Activated naive CD8-positive, alpha-beta T cell treated with anti-CD3 and anti-CD28 coated beads, Interleukin-2, amount 10 ng/mL, durations not matched to agents 7 days and 5 days (primary cell): ENCODE results near the gene KANSL3. TPM values are rescaled to one million over a fixed set of nuclear protein-coding genes. Genes with fewer than 3 reads are reported as not detected.

Source experiments
- ATAC-seq: fragments of 150-1000 bp; cut with Tn5 transposase; one replicate; pipeline ENCODE4 v1.10.0; 2021; ENCODE audit warnings: low read depth, moderate library complexity
- POLR2A ChIA-PET: fragments of 350-600 bp; sonication (Branson Sonifier 250); formaldehyde crosslinking; loops from one replicate; lab custom pipeline; 2021; ENCODE audit warnings: antibody characterized with exemption; lab: Charles Lee
- DNase-seq: peaks from one replicate; pipeline ENCODE4 v3.0.0; 2021
- H3K27ac Mint-ChIP-seq: one replicate; pipeline ENCODE4 v1.8.0; 2022; ENCODE audit warnings: mild to moderate bottlenecking, mixed read lengths
- H3K27me3 Mint-ChIP-seq: one replicate; pipeline ENCODE4 v1.8.0; 2022; ENCODE audit warnings: mild to moderate bottlenecking, moderate library complexity, mixed read lengths
- H3K36me3 Mint-ChIP-seq: one replicate; pipeline ENCODE4 v1.8.0; 2021; ENCODE audit warnings: mild to moderate bottlenecking, mixed read lengths
- H3K4me1 Mint-ChIP-seq: one replicate; pipeline ENCODE4 v1.8.0; 2021; ENCODE audit warnings: mixed read lengths
- H3K4me3 Mint-ChIP-seq: one replicate; pipeline ENCODE4 v1.8.0; 2022; ENCODE audit warnings: mild to moderate bottlenecking, moderate library complexity, mixed read lengths
- H3K9me3 Mint-ChIP-seq: one replicate; pipeline ENCODE4 v1.8.0; 2021; ENCODE audit warnings: mixed read lengths
- total RNA-seq, 2 experiments: library from RNA; stranded (reverse); gene quantifications; one replicate each; pipeline ENCODE4 v1.2.3, GENCODE V29; 2021

KANSL3 gene
- total RNA-seq: 10 to 100 TPM; 63.8 to 69.6 TPM

DNA sequence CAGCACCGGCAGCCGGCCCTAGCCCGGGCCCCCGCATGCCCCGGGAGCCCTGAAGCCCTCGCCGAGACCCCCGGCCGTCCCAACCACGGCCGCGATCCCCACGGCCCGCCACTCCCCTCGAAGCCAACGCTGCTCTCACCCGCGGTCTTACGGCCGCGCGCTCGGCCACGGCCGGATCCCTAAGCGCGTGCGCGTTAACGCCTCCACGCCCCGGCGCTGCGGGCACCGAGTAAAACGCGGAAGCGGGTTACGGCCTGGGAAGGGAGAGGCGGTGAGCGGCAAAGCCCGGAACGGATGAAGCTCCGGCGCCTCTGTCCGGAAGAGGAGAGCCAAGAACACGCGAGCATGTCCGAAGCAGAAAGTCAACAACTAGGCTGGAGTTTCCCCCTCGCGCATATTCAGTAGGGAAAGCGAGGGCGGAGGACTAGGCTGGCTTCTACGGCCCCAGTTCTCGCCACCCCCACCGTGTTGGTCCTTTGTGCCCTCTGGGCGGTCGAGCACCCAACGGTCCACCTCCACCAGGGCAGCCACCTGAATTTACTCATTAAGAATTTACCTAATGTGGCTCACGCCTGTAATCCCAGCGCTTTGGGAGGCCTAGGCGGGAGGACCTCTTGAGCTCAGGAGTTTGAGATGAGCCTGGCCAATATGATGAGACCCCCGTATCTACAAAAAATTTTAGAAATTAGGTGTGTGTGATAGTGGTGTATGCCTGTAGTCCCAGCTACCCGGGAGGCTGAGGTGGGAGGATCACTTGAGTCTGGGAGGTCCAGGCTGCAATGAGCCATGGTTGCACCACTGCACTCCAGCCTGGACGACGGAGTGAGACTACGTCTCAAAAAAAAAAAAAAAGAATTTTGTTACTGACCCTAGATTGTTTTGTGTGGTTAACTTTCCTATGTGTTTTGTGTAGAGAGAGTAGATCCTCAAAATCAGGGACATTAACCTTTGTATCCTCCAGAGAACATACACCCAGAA lies at the start of gene KANSL3:
Gene KANSL3 (minus strand): TSS at position 169 of the 978 bp plus-strand sequence. CDS start 1,177 bp downstream, outside the sequence.
- H3K9me3 Mint-ChIP-seq: no peaks in the 10 kb centered on the region

DNA sequence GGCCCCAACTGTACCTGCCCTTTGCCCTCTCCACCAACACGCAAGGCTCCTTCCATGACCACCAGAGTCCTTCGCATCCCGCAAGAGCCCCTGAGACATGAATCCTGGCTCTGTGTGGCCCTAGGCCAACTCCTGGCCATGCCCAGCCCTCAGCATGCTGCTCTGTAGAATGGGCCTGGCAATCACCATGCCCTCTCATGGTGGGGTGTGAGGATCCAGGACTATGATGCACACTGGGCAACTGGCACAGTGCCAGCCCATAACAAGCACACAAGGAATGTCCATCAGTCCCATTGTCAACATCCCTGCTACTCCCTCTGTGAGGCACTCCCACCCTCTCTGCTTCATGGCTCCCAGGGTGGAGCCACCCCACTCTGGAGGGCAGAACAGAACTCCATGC lies 49.2 kb upstream of the KANSL3 start:
- Mint-ChIP-seq H3K27me3 (no peaks in the 10 kb centered on the region), H3K4me1 (no peaks in the 10 kb centered on the region), H3K4me3 (no peak overlapping the region), H3K9me3 (no peaks in the 10 kb centered on the region), H3K36me3 (no peaks in the 10 kb centered on the region), H3K27ac (no peak overlapping the region)
- DNase-seq: no peak
- POLR2A ChIA-PET: interaction anchor here (0.5 kb wide), 1 partner anchor 143 kb away, joined by 3 read pairs; no protein-coding TSS in a partner anchor
- no peak for ATAC-seq

More for the DNA sequence above, at the start of gene KANSL3:
- H3K4me1 Mint-ChIP-seq: peaks cover 32% of the 10 kb centered on the region
- H3K36me3 Mint-ChIP-seq: peaks cover 22% of the 10 kb centered on the region
- peak; percentile 82 for ATAC-seq
- H3K27ac Mint-ChIP-seq: peak within 1 kb of the TSS; percentile 90
- H3K4me3 Mint-ChIP-seq: peak within 1 kb of the TSS; percentile 94
- POLR2A ChIA-PET: interaction anchor here (0.6 to 3.0 kb wide), 9 partner anchors 11 to 125 kb away, joined by 3 to 11 read pairs (median 3); partner anchors contain the start of gene CNNM4
- H3K27me3 Mint-ChIP-seq: peaks cover 9% of the 10 kb centered on the region
- DNase-seq: peak; percentile 95

DNA sequence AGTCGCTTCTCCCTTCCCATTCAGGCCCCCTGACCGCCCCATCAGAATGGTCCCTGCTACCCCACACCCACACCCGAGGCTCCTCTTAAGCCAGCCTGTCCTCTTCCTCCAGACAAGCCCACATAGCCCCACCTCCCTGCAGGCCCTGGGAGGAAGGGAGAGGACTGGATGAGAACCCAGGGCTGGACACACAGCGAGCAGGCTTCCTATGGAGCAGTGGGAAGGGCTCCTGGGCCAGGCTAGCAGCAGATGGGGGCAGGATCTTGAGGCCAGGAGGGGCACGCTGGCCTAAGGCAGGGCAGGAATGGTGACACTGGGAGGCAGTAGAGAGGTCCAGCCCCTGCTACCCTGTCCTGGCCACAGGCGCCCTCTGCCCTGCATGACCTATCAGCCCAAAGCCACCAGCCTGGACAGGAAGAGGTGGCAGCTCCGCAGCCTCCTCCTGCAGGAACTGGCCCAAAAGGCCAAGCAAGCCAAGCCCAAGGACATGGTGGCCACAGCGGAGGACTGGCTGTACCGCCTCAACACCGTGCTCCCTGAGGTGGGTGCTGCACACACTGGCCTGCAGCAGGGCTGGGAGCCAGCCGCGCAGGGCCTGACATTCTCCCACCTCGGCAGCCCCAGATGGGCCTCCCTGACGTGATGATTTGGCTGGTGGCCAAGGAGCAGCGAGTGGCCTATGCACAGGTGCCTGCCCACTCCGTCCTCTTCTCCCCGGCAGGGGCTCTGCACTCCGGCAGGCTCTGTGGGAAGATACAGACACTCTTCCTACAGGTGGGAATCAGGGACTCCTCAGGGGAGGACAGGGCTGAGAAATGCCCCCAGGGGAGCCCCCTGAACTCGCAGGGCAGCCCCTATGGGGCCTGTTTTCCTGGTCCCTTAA lies 47.7 kb upstream of the KANSL3 start:
- Mint-ChIP-seq H3K9me3 (no peaks in the 10 kb centered on the region), H3K4me1 (no peaks in the 10 kb centered on the region), H3K4me3 (no peak overlapping the region), H3K27ac (no peak overlapping the region), H3K36me3 (no peaks in the 10 kb centered on the region), H3K27me3 (no peaks in the 10 kb centered on the region)
- POLR2A ChIA-PET: no interaction called here
- DNase-seq (no peak), ATAC-seq (no peak)

DNA sequence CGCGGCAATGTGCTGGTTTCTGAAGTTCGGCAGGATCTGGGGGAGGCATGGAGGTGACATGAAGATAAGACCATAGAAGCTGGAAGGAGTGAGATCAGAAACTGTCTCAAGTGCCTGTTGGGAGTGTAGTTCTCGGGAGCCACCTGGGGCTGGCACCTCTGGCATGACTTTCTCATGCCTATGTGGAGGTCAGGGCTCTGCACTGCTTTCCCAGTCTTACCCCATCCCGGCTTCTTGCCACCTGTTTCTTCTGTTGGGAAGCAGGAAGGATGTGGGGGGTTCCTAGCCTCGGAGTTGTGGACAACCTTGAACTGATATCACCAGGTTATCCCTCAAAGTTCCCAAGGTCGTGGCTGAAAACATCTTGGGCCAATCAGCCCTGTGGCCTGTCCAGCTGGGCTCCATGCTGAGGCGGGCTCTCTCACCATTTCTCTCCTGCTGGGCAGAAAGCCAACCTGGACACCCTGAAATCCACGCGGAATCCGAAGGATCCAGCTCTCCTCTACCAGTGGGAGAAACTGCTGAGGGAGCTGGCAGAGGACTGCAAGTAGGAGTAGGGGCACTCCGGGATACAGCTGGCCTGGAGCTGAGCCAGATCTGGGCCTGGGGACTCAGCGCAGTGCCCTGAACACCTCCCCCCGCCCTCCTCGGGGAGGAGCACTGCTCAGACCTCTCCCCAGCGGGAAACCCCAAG lies 46.9 kb upstream of the KANSL3 start:
- no peaks in the 10 kb centered on the region for H3K9me3 Mint-ChIP-seq
- no peak overlapping the region for H3K4me3 Mint-ChIP-seq
- POLR2A ChIA-PET: interaction anchor here (0.5 kb wide), 1 partner anchor 1568 kb away, joined by 3 read pairs; no protein-coding TSS in a partner anchor
- H3K27me3 Mint-ChIP-seq: peaks cover 5% of the 10 kb centered on the region
- H3K27ac Mint-ChIP-seq: no peak overlapping the region
- no peaks in the 10 kb centered on the region for H3K36me3 Mint-ChIP-seq
- H3K4me1 Mint-ChIP-seq: no peaks in the 10 kb centered on the region
- ATAC-seq (no peak), DNase-seq (no peak)

DNA sequence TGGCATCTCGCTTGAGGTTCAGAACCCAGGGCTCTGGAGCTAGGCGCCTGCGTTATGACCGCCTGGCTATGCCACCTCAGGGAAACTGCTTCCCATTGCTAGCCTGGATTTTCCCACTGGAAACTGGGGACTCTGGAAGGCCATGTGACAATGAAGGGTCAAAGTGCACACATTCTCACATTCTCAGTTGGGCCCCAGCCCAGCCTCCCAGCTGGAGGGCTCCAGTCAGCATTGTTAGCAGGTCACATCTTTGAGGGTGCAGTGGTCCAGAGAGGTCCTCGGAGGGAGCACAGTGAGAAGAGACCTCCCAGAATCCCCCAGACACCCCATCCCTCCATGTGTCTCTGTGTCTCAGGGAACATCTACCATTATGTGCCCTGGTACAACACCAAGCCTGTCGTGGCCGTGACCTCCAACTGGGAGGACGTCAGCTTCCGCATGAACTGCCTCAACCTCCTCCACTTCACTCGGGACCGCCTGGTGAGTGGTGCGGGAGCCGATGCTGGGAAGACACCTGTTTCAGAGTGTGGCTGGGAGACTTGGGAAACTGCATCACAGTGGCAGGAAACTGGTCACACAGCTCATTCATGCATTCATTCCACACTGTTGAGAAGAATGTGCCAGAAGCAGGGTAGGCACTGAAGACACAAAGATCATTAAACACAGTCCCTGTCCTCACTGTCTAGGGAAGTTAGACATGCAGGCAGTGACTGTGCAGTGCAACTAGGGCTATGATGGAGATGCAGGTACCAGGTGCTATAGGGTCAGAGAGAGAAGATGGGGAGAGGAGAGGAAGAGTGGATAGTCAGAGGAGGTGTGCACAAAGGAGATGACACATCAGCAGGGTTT lies 46.1 kb upstream of the KANSL3 start:
- POLR2A ChIA-PET: no interaction called here
- H3K4me3 Mint-ChIP-seq: no peak overlapping the region
- no peaks in the 10 kb centered on the region for H3K36me3 Mint-ChIP-seq
- ATAC-seq (no peak), DNase-seq (no peak)
- H3K9me3 Mint-ChIP-seq: no peaks in the 10 kb centered on the region
- no peaks in the 10 kb centered on the region for H3K4me1 Mint-ChIP-seq
- H3K27ac Mint-ChIP-seq: no peak overlapping the region
- H3K27me3 Mint-ChIP-seq: peaks cover 10% of the 10 kb centered on the region

DNA sequence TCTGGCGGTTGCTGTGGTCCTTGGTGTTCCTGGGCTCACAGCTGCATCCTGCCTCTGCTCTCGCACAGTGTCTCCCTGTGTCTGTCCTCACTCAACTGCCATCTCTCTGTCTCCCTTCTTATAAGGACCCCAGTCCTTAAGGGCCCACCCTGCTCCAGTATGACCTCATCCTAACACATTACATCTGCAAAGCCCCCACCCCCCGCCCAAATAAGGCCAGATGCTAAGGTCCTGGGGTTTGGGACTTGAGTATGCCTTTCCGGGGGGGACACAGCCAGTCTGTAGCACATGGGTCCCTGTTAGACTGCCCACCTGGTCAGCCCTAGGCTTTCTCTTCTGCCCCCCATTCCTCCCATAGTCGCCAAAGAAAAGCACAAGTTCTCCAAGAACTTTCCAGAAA lies 45.2 kb upstream of the KANSL3 start:
- no peak overlapping the region for H3K4me3 Mint-ChIP-seq
- no peak overlapping the region for H3K27ac Mint-ChIP-seq
- DNase-seq (no peak), ATAC-seq (no peak)
- H3K9me3 Mint-ChIP-seq: no peaks in the 10 kb centered on the region
- H3K27me3 Mint-ChIP-seq: peaks cover 10% of the 10 kb centered on the region
- POLR2A ChIA-PET: no interaction called here
- H3K4me1 Mint-ChIP-seq: no peaks in the 10 kb centered on the region
- no peaks in the 10 kb centered on the region for H3K36me3 Mint-ChIP-seq

DNA sequence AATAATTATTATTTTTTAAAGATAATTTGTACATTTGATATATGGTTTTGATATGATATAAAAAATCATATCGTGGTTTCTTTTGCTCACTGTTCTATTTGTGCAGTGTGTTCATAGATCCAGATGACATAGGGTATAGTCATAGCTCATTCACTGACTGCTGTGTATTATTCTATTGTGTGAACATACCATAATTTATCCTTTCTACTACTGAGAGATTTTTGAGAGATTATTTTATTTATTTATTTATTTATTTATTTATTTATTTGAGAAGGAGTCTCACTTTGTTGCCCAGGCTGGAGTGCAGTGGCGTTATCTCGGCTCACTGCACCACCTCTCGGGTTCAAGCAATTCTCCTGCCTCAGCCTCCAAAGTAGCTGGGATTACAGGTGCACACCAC lies 43.4 kb upstream of the KANSL3 start:
- DNase-seq (no peak), ATAC-seq (no peak)
- peaks cover 10% of the 10 kb centered on the region for H3K27me3 Mint-ChIP-seq
- no peaks in the 10 kb centered on the region for H3K4me1 Mint-ChIP-seq
- no peaks in the 10 kb centered on the region for H3K36me3 Mint-ChIP-seq
- no peaks in the 10 kb centered on the region for H3K9me3 Mint-ChIP-seq
- H3K4me3 Mint-ChIP-seq: no peak overlapping the region
- no peak overlapping the region for H3K27ac Mint-ChIP-seq
- POLR2A ChIA-PET: no interaction called here

DNA sequence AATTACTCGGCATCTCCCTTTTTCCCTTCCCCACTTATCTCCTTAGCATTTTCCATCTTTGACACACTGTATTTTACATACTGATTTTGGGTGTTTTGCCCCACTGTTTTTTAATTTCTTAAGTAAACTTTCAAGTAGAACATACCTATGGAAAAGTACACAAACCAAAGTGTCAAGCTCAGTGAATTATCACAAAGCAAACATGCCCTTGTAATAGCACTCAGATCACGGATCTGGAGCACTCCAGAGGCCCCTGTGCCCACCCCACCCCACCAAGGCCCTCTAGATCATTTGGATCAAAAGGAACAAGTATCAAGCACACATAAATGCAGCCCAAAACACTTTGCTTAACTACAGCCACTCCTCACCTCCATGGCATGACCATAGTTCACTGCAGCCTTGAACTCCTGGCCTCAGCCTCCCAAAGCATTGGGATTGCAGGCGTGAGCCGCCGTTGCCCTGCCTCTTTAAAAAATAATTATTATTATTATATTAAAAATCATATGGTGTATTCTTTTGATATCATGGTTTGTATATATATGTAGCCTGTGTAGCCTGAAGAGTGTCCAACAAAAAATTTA lies 42.5 kb upstream of the KANSL3 start:
- ATAC-seq: no peak
- Mint-ChIP-seq H3K9me3 (no peaks in the 10 kb centered on the region), H3K4me1 (no peaks in the 10 kb centered on the region), H3K4me3 (no peak overlapping the region), H3K27me3 (peaks cover 12% of the 10 kb centered on the region), H3K27ac (no peak overlapping the region), H3K36me3 (no peaks in the 10 kb centered on the region)
- DNase-seq: no peak
- POLR2A ChIA-PET: no interaction called here

DNA sequence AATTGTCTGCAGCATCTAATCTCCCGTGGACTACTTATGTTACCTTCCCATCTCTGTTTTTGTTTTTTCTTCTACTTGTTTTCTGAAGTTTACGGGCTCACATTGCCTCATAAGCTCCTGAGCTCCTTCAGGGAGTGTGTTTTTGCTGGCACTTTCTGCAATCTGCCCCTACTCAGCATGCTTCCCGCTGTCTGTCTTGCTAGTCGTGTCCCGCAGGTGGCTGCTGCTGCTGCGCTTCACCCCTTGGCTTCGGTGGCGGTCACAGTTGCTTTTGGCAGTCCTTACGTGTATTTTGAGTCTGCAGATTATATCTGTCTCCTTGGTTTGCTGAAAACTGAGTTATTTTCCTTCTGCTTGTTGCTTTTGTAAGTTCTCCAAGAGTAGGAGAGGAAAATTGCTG lies 41.7 kb upstream of the KANSL3 start:
- Mint-ChIP-seq H3K27ac (no peak overlapping the region), H3K36me3 (no peaks in the 10 kb centered on the region), H3K4me3 (no peak overlapping the region), H3K4me1 (no peaks in the 10 kb centered on the region), H3K27me3 (peaks cover 15% of the 10 kb centered on the region), H3K9me3 (no peaks in the 10 kb centered on the region)
- no peak for DNase-seq
- POLR2A ChIA-PET: no interaction called here
- no peak for ATAC-seq

DNA sequence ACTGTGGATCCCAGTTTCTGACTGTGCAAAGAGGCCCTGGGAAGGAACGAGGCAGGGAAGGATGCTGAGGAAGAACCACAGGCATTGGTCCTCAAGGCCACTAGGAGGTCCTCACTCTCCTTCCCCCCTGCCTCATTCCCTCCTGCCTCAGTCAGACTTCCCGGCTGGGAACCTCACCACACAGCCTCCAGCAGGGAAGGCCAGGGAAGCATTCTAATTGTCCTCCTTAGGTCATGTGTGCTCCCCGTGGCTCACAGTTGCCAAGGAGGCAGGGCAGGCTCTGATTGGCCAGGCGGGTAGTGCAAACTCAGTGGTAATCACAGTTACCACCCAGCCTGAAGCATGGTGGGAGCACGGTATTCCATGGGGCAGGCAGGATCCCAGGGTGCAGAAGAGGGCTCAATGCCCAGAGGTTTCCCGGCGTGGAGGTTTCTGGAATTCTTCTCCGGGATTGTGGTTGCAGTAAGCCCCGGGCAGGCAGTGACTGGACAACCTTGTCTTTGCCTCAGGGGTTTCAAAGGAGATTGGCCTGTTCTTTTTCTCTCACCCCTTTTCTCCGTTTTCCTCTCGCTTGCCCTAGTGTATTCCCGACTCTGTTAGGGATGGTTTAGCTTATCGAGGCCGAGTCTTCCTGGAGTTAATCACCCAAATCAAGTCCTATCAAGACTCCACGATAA lies 31.6 kb upstream of the KANSL3 start:
- no peak overlapping the region for H3K4me3 Mint-ChIP-seq
- peaks cover 6% of the 10 kb centered on the region for H3K4me1 Mint-ChIP-seq
- H3K36me3 Mint-ChIP-seq: no peaks in the 10 kb centered on the region
- DNase-seq (no peak), ATAC-seq (no peak)
- POLR2A ChIA-PET: no interaction called here
- no peaks in the 10 kb centered on the region for H3K9me3 Mint-ChIP-seq
- peaks cover 7% of the 10 kb centered on the region for H3K27me3 Mint-ChIP-seq
- no peak overlapping the region for H3K27ac Mint-ChIP-seq

DNA sequence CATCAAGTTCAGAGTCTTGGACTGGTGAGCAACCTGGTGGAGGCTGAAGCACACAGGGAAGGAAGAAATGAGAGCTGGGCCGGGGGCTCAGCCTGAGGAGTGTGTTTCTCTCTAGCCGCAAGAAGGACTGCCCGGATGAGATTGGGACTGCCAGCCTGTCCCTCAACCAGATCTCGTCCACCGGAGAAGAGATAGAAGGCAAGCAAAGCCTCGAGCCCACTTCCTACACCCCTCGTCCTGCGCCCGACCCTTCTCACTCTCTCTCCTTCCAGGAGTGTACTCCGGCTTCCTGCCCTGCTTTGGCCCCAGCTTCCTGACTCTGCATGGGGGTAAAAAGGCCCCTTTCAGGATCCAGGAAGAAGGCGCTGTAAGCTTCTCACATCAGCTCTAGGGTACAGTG lies 30.7 kb upstream of the KANSL3 start:
- H3K36me3 Mint-ChIP-seq: no peaks in the 10 kb centered on the region
- POLR2A ChIA-PET: interaction anchor here (0.6 kb wide), 1 partner anchor 244 kb away, joined by 3 read pairs; no protein-coding TSS in a partner anchor
- H3K27me3 Mint-ChIP-seq: peaks cover 9% of the 10 kb centered on the region
- H3K4me1 Mint-ChIP-seq: peaks cover 6% of the 10 kb centered on the region
- peak overlapping the region; percentile 43 for H3K27ac Mint-ChIP-seq
- H3K9me3 Mint-ChIP-seq: no peaks in the 10 kb centered on the region
- DNase-seq: no peak
- no peak for ATAC-seq
- no peak overlapping the region for H3K4me3 Mint-ChIP-seq
